Activated T-helper 1 cell treated with anti-CD3 and anti-CD28 coated beads, Interleukin-12 subunit alpha, Interleukin-12 subunit beta, Interleukin-2, Interleukin-4 antibody, amounts not matched to agents 30 ng/mL and 10 ng/mL and 1 ng/mL, durations not matched to agents 14 hours and 24 hours and 36 hours (primary cell): ENCODE data around the gene SFTPA1. TPM values are rescaled to one million over a fixed set of nuclear protein-coding genes. Genes with fewer than 3 reads are reported as not detected.
"Not testable (repeated sequence)": the region's sequence is repeated elsewhere in the genome, so short reads cannot be mapped to it uniquely, and the experiment has no call there.

ENCODE experiments used
- DNase-seq: peaks from one replicate; pipeline ENCODE4 v3.0.0; 2021; ENCODE audit warnings: low spot score
- H3K27ac Mint-ChIP-seq: one replicate; pipeline ENCODE4 v1.8.0; 2021; ENCODE audit warnings: mild to moderate bottlenecking, mixed read lengths
- H3K27me3 Mint-ChIP-seq: one replicate; pipeline ENCODE4 v1.8.0; 2022; ENCODE audit warnings: mild to moderate bottlenecking, moderate library complexity, mixed read lengths; ENCODE audit not compliant: insufficient read depth
- H3K36me3 Mint-ChIP-seq: one replicate; pipeline ENCODE4 v1.8.0; 2021; ENCODE audit warnings: low read depth, mixed read lengths
- H3K4me1 Mint-ChIP-seq: one replicate; pipeline ENCODE4 v1.8.0; 2021; ENCODE audit warnings: low read depth, mixed read lengths
- H3K4me3 Mint-ChIP-seq: one replicate; pipeline ENCODE4 v1.8.0; 2021; ENCODE audit warnings: mild to moderate bottlenecking, moderate library complexity, mixed read lengths
- H3K9me3 Mint-ChIP-seq: one replicate; pipeline ENCODE4 v1.8.0; 2021; ENCODE audit warnings: mixed read lengths
- intact Hi-C: fragments of 100-400 bp; cut with micrococcal nuclease; formaldehyde crosslinking; loops from one replicate; pipeline ENCODE4 v1.15.1; 2024
- total RNA-seq: library from RNA; stranded (reverse); gene quantifications from 2 replicates; pipeline ENCODE4 v1.2.3, GENCODE V29; 2022

The SFTPA1 gene
- total RNA-seq, 1 donor from 2014 or later = not detected

GRCh38 chr10:79627075-79627474, 16.3 kb downstream of the SFTPA1 start:
- no peak for DNase-seq
- Mint-ChIP-seq H3K4me3 (no peak overlapping the region), H3K9me3 (peaks cover 5% of the 10 kb centered on the region), H3K27ac (no peak overlapping the region), H3K4me1 (no peaks in the 10 kb centered on the region), H3K27me3 (peaks cover 28% of the 10 kb centered on the region), H3K36me3 (no peaks in the 10 kb centered on the region)
- intact Hi-C loops = no loop called here

DNA sequence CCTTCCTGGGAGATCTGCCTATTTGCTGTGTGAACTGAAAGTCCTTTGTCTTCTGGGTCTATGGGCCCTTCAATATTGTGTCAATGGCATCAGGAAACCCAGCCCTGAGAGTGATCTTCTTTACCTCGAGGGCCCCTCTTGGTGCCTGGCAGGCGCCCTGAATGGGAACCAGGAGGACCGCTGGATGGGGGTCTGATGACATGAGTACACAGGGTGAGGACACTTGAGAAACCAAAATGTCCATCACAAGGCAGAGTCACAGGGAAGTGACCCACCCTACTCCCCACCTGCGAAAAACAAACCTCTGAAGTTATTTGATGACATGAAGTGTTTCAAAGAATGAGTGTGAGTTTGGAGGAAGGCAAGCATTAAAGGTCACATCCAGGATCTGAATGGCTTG, 17.3 kb downstream of the SFTPA1 start:
- DNase-seq = no peak
- Mint-ChIP-seq H3K9me3 (peaks cover 5% of the 10 kb centered on the region), H3K27me3 (peaks cover 33% of the 10 kb centered on the region), H3K4me3 (no peak overlapping the region), H3K36me3 (no peaks in the 10 kb centered on the region), H3K4me1 (no peaks in the 10 kb centered on the region), H3K27ac (no peak overlapping the region)
- intact Hi-C loops = no loop called here

DNA sequence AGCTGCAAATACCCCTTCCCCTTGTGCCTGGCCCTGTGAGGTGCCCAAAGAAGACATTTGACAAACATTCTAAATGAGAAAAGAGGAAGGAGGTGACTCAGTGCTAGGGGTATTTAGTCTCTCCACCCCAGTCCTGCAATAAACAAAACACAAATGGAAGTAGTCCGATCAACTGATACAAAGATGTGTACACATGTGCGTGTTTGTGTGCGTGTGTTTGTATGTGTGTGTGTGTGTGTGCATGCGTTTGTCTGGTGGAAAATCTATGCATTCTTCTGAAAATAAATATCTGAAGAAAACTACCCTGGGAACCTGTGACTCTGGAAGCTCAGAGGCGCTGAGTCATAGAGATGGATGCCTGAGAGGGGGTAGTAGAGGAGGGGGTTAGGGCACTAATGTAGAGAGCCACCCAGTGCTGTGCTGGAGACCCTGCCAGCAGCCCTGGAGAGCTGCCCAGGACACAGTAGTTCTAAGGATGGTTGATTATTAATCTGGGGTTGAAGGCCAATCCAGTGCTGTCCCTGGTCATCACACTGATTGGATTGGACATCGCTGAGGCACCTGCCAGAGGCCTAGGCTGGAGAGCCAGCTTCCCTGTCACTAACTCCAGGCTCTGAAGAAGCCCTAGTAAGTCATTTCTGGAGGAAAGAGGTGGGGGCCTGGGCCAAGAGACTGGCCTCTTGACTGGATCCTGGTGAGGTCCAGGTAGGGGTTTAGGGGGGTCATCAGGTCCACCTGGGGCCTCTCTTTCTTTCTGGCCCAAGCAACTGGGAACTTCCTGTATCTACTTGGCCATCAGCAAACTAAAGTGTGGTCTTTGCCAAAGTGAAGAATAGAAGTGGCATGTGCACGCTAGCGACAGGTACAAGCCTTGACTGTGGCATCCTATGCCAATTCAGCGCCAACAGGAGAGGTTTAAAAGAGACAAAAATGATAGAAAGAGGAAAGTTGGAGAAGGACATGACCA, 18.5 kb downstream of the SFTPA1 start:
- Mint-ChIP-seq H3K27ac (no peak overlapping the region), H3K27me3 (peaks cover 31% of the 10 kb centered on the region), H3K36me3 (no peaks in the 10 kb centered on the region), H3K4me1 (no peaks in the 10 kb centered on the region), H3K4me3 (no peak overlapping the region), H3K9me3 (peaks cover 5% of the 10 kb centered on the region)
- no peak for DNase-seq
- intact Hi-C loops = no loop called here

DNA sequence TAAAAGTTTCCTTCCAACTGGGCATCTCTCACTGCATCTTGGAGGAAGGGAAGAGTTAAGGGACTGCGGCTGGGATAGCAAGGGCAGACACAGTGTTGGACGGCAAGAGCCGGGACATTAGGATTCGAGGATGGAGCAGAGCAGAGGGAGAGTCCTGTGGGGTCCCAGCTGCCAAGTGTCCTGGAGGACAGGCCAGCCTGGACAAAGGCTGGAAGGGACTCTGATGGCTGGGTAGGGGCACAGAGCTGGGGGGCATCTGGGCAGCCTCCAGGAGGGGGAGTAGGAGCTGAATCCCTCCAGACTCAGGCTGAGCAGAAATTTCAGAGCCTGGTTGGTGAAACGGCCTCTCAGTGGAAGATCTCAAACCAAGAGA, 19.2 kb downstream of the SFTPA1 start:
- Mint-ChIP-seq H3K36me3 (no peaks in the 10 kb centered on the region), H3K4me1 (no peaks in the 10 kb centered on the region), H3K4me3 (no peak overlapping the region), H3K27me3 (peaks cover 29% of the 10 kb centered on the region), H3K9me3 (peaks cover 5% of the 10 kb centered on the region), H3K27ac (no peak overlapping the region)
- DNase-seq = no peak
- intact Hi-C loops = no loop called here

DNA sequence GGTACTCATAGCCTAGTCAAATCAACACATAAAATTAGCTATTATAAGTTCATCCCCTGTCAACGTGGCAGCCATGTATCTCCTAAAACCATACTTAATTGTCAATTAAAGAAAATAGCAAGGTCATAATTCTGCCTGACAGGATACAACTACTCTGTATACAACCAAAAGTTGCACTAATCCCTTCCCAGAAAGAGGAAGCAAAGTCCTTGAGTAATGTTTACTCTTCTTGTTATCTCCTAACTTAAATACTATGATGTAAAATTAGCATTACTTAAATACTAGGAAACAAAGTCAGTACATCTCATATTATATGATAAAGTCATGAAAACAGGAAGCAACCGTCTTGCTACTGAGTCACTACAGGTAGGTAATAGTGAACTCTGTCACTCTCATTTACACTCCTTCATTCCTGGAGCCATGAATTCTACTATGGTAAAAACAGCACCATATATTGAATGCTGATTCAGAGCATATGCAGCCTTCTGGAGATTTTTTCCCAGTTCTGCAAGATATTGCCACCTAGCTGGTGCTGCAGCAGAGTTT, 26.0 kb downstream of the SFTPA1 start:
- H3K9me3 Mint-ChIP-seq, intact Hi-C loops, H3K4me3 Mint-ChIP-seq, DNase-seq, H3K27ac Mint-ChIP-seq, H3K36me3 Mint-ChIP-seq, H3K4me1 Mint-ChIP-seq: not testable (repeated sequence)
- peaks cover 10% of the 10 kb centered on the region for H3K27me3 Mint-ChIP-seq

- H3K36me3 Mint-ChIP-seq = no peaks in the 10 kb centered on the region
- H3K4me1 Mint-ChIP-seq = no peaks in the 10 kb centered on the region
- H3K27me3 Mint-ChIP-seq = peaks cover 6% of the 10 kb centered on the region
- no peak for DNase-seq
- no peaks in the 10 kb centered on the region for H3K9me3 Mint-ChIP-seq
- H3K4me3 Mint-ChIP-seq = no peak overlapping the region
- intact Hi-C loops = no loop called here
- H3K27ac Mint-ChIP-seq = no peak overlapping the region
Measured at GRCh38 chr10:79638318-79638717, 27.6 kb downstream of the SFTPA1 start.

DNA sequence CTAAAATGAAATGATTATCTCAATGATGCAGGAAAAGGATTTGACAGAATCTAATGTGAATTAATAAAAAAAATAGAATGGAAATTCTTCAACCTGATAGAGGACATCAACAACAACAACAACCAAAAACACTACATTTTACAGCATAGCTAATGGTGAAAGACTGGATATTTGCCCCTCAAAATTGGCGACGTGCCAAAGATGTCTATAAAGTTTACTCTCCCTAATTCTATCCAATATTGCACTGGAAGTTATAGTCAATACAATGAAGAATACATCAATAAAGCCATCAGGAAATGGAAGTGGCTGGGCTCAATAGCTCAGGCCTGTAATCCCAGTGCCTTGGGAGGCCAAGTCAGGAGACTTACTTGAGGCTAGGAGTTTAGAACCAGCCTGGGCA, 42.0 kb downstream of the SFTPA1 start:
- DNase-seq, H3K4me1 Mint-ChIP-seq, H3K36me3 Mint-ChIP-seq, intact Hi-C loops, H3K4me3 Mint-ChIP-seq, H3K27me3 Mint-ChIP-seq, H3K27ac Mint-ChIP-seq, H3K9me3 Mint-ChIP-seq: not testable (repeated sequence)

GRCh38 chr10:79663287-79663686, 52.5 kb downstream of the SFTPA1 start:
- H3K9me3 Mint-ChIP-seq, H3K36me3 Mint-ChIP-seq, DNase-seq, intact Hi-C loops, H3K4me3 Mint-ChIP-seq, H3K27ac Mint-ChIP-seq, H3K27me3 Mint-ChIP-seq, H3K4me1 Mint-ChIP-seq: not testable (repeated sequence)

DNA sequence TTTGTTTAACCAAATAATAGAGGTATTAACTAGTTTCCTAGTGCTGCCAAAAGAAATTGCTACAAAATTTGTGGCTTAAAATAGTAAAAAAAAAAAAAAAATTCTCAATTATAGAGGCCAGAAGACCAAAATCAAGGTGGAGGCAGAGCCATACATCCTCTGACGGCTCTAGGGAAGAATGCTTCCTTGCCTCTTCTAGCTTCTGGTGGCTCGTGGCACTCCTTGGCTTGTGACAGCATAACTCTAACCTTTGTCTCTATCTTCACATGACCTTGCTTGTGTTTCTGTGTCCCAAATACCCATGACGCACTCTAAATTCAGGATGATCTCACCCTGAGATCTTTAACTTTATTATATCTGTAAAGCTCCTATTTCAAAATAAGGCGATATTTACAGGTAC, 53.9 kb downstream of the SFTPA1 start:
- intact Hi-C loops = not testable (repeated sequence)

More for the DNA sequence above, 53.9 kb downstream of the SFTPA1 start:
- H3K9me3 Mint-ChIP-seq, H3K27me3 Mint-ChIP-seq, H3K4me3 Mint-ChIP-seq, H3K36me3 Mint-ChIP-seq, DNase-seq, H3K27ac Mint-ChIP-seq, H3K4me1 Mint-ChIP-seq: not testable (repeated sequence)

Other genes starting within 250 kb of the SFTPA1 start
- 0.52 and 0.59 TPM in 2 replicates for gene ZCCHC24, start 165.3 kb upstream of the SFTPA1 start, total RNA-seq
- gene EIF5AL1, start 98.4 kb upstream of the SFTPA1 start, total RNA-seq = 0.34 and 0.59 TPM in 2 replicates
- not detected in 2 replicates for gene SFTPA2, start 50.5 kb upstream of the SFTPA1 start, total RNA-seq
- 0.54 and 1.5 TPM in 2 replicates for gene NUTM2B, start 92.3 kb downstream of the SFTPA1 start, total RNA-seq
- 0.29 TPM in 1 of 2 replicates, not detected in the other for gene NUTM2E, start 215.8 kb downstream of the SFTPA1 start, total RNA-seq